Dendritic cell treated with granulocyte-macrophage colony-stimulating factor and Interleukin-4, amounts not matched to agents 40 ng/mL and 50 ng/mL, for 4 days (primary cell): ENCODE data around the gene FUCA2.
"Not testable (repeated sequence)": the region's sequence is repeated elsewhere in the genome, so short reads cannot be mapped to it uniquely, and the experiment has no call there.

Experiments used
- H3K27ac Mint-ChIP-seq: one replicate; pipeline ENCODE4 v1.8.0; 2022; ENCODE audit warnings: mild to moderate bottlenecking, mixed read lengths
- H3K27me3 Mint-ChIP-seq: one replicate; pipeline ENCODE4 v1.8.0; 2022; ENCODE audit warnings: mild to moderate bottlenecking, mixed read lengths
- H3K36me3 Mint-ChIP-seq: one replicate; pipeline ENCODE4 v1.8.0; 2022; ENCODE audit warnings: low read depth, mixed read lengths
- H3K4me1 Mint-ChIP-seq: one replicate; pipeline ENCODE4 v1.8.0; 2022; ENCODE audit warnings: low read depth, mixed read lengths
- H3K4me3 Mint-ChIP-seq: one replicate; pipeline ENCODE4 v1.8.0; 2022; ENCODE audit warnings: mild to moderate bottlenecking, moderate library complexity, mixed read lengths
- H3K9me3 Mint-ChIP-seq: one replicate; pipeline ENCODE4 v1.8.0; 2022; ENCODE audit warnings: mixed read lengths
- intact Hi-C: fragments of 100-400 bp; cut with micrococcal nuclease; formaldehyde crosslinking; loops from one replicate; pipeline ENCODE4 v1.15.0; 2022

Gene FUCA2

GRCh38 chr6:143465546-143465945 lies 46.0 kb downstream of the FUCA2 start:
- H3K27me3 Mint-ChIP-seq = no peaks in the 10 kb centered on the region
- no peak overlapping the region for H3K27ac Mint-ChIP-seq
- no peaks in the 10 kb centered on the region for H3K4me1 Mint-ChIP-seq
- H3K4me3 Mint-ChIP-seq = no peak overlapping the region
- intact Hi-C loops = no loop called here
- H3K36me3 Mint-ChIP-seq = peaks cover 12% of the 10 kb centered on the region
- H3K9me3 Mint-ChIP-seq = no peaks in the 10 kb centered on the region

GRCh38 chr6:143457563-143458359 lies 53.8 kb downstream of the FUCA2 start:
- no peak overlapping the region for H3K27ac Mint-ChIP-seq
- H3K4me3 Mint-ChIP-seq = no peak overlapping the region
- H3K4me1 Mint-ChIP-seq = no peaks in the 10 kb centered on the region
- no peaks in the 10 kb centered on the region for H3K27me3 Mint-ChIP-seq
- intact Hi-C loops = no loop called here
- no peaks in the 10 kb centered on the region for H3K9me3 Mint-ChIP-seq
- peaks cover 17% of the 10 kb centered on the region for H3K36me3 Mint-ChIP-seq

GRCh38 chr6:143451531-143451930 lies 60.0 kb downstream of the FUCA2 start:
- H3K4me3 Mint-ChIP-seq = peak overlapping the region; percentile 98
- H3K4me1 Mint-ChIP-seq = peaks cover 9% of the 10 kb centered on the region
- H3K36me3 Mint-ChIP-seq = peaks cover 11% of the 10 kb centered on the region
- intact Hi-C loops = no loop called here
- no peaks in the 10 kb centered on the region for H3K9me3 Mint-ChIP-seq
- peak overlapping the region; percentile 94 for H3K27ac Mint-ChIP-seq
- no peaks in the 10 kb centered on the region for H3K27me3 Mint-ChIP-seq

- Mint-ChIP-seq H3K27ac (peak within 1 kb of the TSS; percentile 94), H3K27me3 (no peaks in the 10 kb centered on the region), H3K4me3 (peak within 1 kb of the TSS; percentile 98), H3K4me1 (peaks cover 9% of the 10 kb centered on the region), H3K36me3 (peaks cover 11% of the 10 kb centered on the region), H3K9me3 (no peaks in the 10 kb centered on the region)
- intact Hi-C loops = no loop called here
Measured at GRCh38 chr6:143450453-143451371, 60.8 kb downstream of the FUCA2 start, which contains the start of the genes ADAT2 and PEX3. Gene ADAT2, minus strand, starts transcription at chr6:143450695. Its CDS starts 37 bp downstream, at chr6:143450658. Gene PEX3, plus strand, starts transcription at chr6:143450805. Its CDS starts 238 bp downstream, at chr6:143451043.

GRCh38 chr6:143449714-143450452 lies 61.6 kb downstream of the FUCA2 start:
- peaks cover 9% of the 10 kb centered on the region for H3K4me1 Mint-ChIP-seq

GRCh38 chr6:143449082-143449713 lies 62.3 kb downstream of the FUCA2 start:
- no peak overlapping the region for H3K4me3 Mint-ChIP-seq
- no peaks in the 10 kb centered on the region for H3K27me3 Mint-ChIP-seq
- intact Hi-C loops = loop anchor here (10.0 kb wide), 1 partner anchor 1304 kb away; the partner anchor contains the start of genes NMBR and VTA1
- peaks cover 11% of the 10 kb centered on the region for H3K36me3 Mint-ChIP-seq
- no peak overlapping the region for H3K27ac Mint-ChIP-seq
- H3K4me1 Mint-ChIP-seq = peaks cover 9% of the 10 kb centered on the region
- no peaks in the 10 kb centered on the region for H3K9me3 Mint-ChIP-seq

More at GRCh38 chr6:143449714-143450452, 61.6 kb downstream of the FUCA2 start:
- H3K27ac Mint-ChIP-seq = peak overlapping the region; percentile 94
- no peaks in the 10 kb centered on the region for H3K27me3 Mint-ChIP-seq
- H3K9me3 Mint-ChIP-seq = no peaks in the 10 kb centered on the region
- intact Hi-C loops = loop anchor here (10.0 kb wide), 1 partner anchor 1305 kb away; the partner anchor contains the start of genes NMBR and VTA1
- peak overlapping the region; percentile 98 for H3K4me3 Mint-ChIP-seq
- H3K36me3 Mint-ChIP-seq = peaks cover 11% of the 10 kb centered on the region

- intact Hi-C loops = loop anchor here (10.0 kb wide), 1 partner anchor 1303 kb away; the partner anchor contains the start of genes NMBR and VTA1
- H3K4me3 Mint-ChIP-seq, H3K27me3 Mint-ChIP-seq, H3K27ac Mint-ChIP-seq, H3K4me1 Mint-ChIP-seq, H3K9me3 Mint-ChIP-seq: not testable (repeated sequence)
- peaks cover 11% of the 10 kb centered on the region for H3K36me3 Mint-ChIP-seq
Measured at GRCh38 chr6:143447865-143448264, 63.7 kb downstream of the FUCA2 start.
